ENCODE data around the gene CIDEA. TPM values are rescaled to one million over a fixed set of nuclear protein-coding genes. Genes with fewer than 3 reads are reported as not detected.
"Not testable (repeated sequence)": the region's sequence is repeated elsewhere in the genome, so short reads cannot be mapped to it uniquely, and the experiment has no call there.

CIDEA gene
- total RNA-seq, 3 donors from 2014 or later, result 32.4 to 461 (median 68.6) TPM

- no peak overlapping the region for H3K27ac ChIP-seq
- no peaks in the 10 kb centered on the region for H3K9me3 ChIP-seq
- no peaks in the 10 kb centered on the region for H3K4me1 ChIP-seq
- H3K36me3 ChIP-seq, result no peaks in the 10 kb centered on the region
- intact Hi-C loops (cut with DNase I; ENCODE audit: low total_unique reads), result no loop called here
- peak in 1 of 2 donors; percentile 5 for DNase-seq (ENCODE audit: low spot score in 2 of 2)
- H3K4me3 ChIP-seq, result no peak overlapping the region
- TF ChIP-seq POLR2A (IDR thresholded peaks at IDR 0.05) (no peak), POLR2AphosphoS5 (IDR thresholded peaks at IDR 0.05) (no peak), CTCF (IDR thresholded peaks at IDR 0.05) (no peak)
- H3K27me3 ChIP-seq, result peaks cover 0 to 15% of the 10 kb centered on the region in 2 donors
Measured at GRCh38 chr18:12242658-12243260, 11.4 kb upstream of the CIDEA start.

GRCh38 chr18:12243272-12243671 lies 10.9 kb upstream of the CIDEA start:
- H3K4me3 ChIP-seq; intact Hi-C loops (cut with DNase I; ENCODE audit: low total_unique reads); H3K36me3 ChIP-seq; H3K27ac ChIP-seq; H3K9me3 ChIP-seq; H3K4me1 ChIP-seq: not testable (repeated sequence)
- DNase-seq (ENCODE audit: low spot score in 2 of 2), result peak in 1 of 2 donors; percentile 1
- H3K27me3 ChIP-seq, result peaks cover 0 to 15% of the 10 kb centered on the region in 2 donors

- no peak for TF ChIP-seq CTCF (IDR thresholded peaks at IDR 0.05)
- TF ChIP-seq POLR2AphosphoS5 (IDR thresholded peaks at IDR 0.05), result no peak
- TF ChIP-seq POLR2A (IDR thresholded peaks at IDR 0.05), result no peak
Measured at GRCh38 chr18:12245793-12246135, 8.4 kb upstream of the CIDEA start.

GRCh38 chr18:12246849-12247808 lies 7.0 kb upstream of the CIDEA start:
- Histone ChIP-seq H3K4me3 (no peak overlapping the region), H3K27me3 (peaks cover 0 to 12% of the 10 kb centered on the region in 2 donors), H3K4me1 (no peaks in the 10 kb centered on the region), H3K27ac (no peak overlapping the region), H3K9me3 (no peaks in the 10 kb centered on the region), H3K36me3 (no peaks in the 10 kb centered on the region)
- no peak for DNase-seq (ENCODE audit: low spot score in 2 of 2)
- intact Hi-C loops (cut with DNase I; ENCODE audit: low total_unique reads), result no loop called here
- TF ChIP-seq POLR2AphosphoS5 (IDR thresholded peaks at IDR 0.05), result no peak
- TF ChIP-seq CTCF (IDR thresholded peaks at IDR 0.05), result no peak
- TF ChIP-seq POLR2A (IDR thresholded peaks at IDR 0.05), result no peak

More at GRCh38 chr18:12245793-12246135, 8.4 kb upstream of the CIDEA start:
- no peaks in the 10 kb centered on the region for H3K9me3 ChIP-seq
- no peak for DNase-seq (ENCODE audit: low spot score in 2 of 2)
- H3K4me1 ChIP-seq, result no peaks in the 10 kb centered on the region
- intact Hi-C loops (cut with DNase I; ENCODE audit: low total_unique reads), result no loop called here
- no peak overlapping the region for H3K4me3 ChIP-seq
- H3K27ac ChIP-seq, result no peak overlapping the region
- H3K27me3 ChIP-seq, result peaks cover 0 to 15% of the 10 kb centered on the region in 2 donors
- no peaks in the 10 kb centered on the region for H3K36me3 ChIP-seq

GRCh38 chr18:12247946-12248345 lies 6.2 kb upstream of the CIDEA start:
- intact Hi-C loops (cut with DNase I; ENCODE audit: low total_unique reads), result no loop called here
- peaks cover 0 to 13% of the 10 kb centered on the region in 2 donors for H3K27me3 ChIP-seq
- no peak for TF ChIP-seq CTCF (IDR thresholded peaks at IDR 0.05)
- TF ChIP-seq POLR2AphosphoS5 (IDR thresholded peaks at IDR 0.05), result no peak
- no peak for TF ChIP-seq POLR2A (IDR thresholded peaks at IDR 0.05)
- no peaks in the 10 kb centered on the region for H3K9me3 ChIP-seq
- no peak for DNase-seq (ENCODE audit: low spot score in 2 of 2)
- H3K36me3 ChIP-seq, result no peaks in the 10 kb centered on the region
- H3K4me1 ChIP-seq, result no peaks in the 10 kb centered on the region
- H3K4me3 ChIP-seq, result no peak overlapping the region
- H3K27ac ChIP-seq, result no peak overlapping the region

Data from breast epithelium (tissue), 4 donors.